Upper lobe of right lung (tissue), 1 donor: ENCODE measurements around the gene SPATA46. TPM values are rescaled to one million over a fixed set of nuclear protein-coding genes. Genes with fewer than 3 reads are reported as not detected.

ENCODE experiments used
- ATAC-seq: fragments of 200-7000 bp; cut with Tn5 transposase; one replicate; pipeline ENCODE4 v1.9.1; 2020; ENCODE audit warnings: mild to moderate bottlenecking, moderate library complexity
- DNase-seq: peaks from one replicate; pipeline ENCODE4 v3.0.0-alpha.2; 2020
- H3K27ac ChIP-seq: fragments of 200-600 bp; one replicate; pipeline ENCODE4 v1.8.0; 2022
- H3K27me3 ChIP-seq: fragments of 200-600 bp; one replicate; pipeline ENCODE4 v1.8.0; 2022; ENCODE audit warnings: mild to moderate bottlenecking
- H3K36me3 ChIP-seq: fragments of 200-600 bp; one replicate; pipeline ENCODE4 v1.8.0; 2022
- H3K4me1 ChIP-seq: fragments of 200-600 bp; one replicate; pipeline ENCODE4 v1.8.0; 2022
- H3K4me3 ChIP-seq: fragments of 200-600 bp; one replicate; pipeline ENCODE4 v1.8.0; 2022; ENCODE audit warnings: mild to moderate bottlenecking
- H3K9me3 ChIP-seq: fragments of 200-600 bp; one replicate; pipeline ENCODE4 v1.8.0; 2022
- intact Hi-C: fragments of 100-400 bp; cut with DNase I; formaldehyde crosslinking; loops from one replicate; pipeline ENCODE4 v1.11.0; 2022
- total RNA-seq: library from RNA; stranded (reverse); fragmentation: NEBNext Ultra II Directional; extraction: Animal tissue kit (Norgen Biotek cat#: 25700); gene quantifications from one replicate; pipeline ENCODE4 v1.2.1, GENCODE V29; 2021
- TF ChIP-seq, protein P1 (sequence below): fragments of 200-600 bp; IDR thresholded peaks from one replicate; pipeline ENCODE4 v1.8.0; 2022; ENCODE audit warnings: antibody characterized with exemption
- donor health status: DM: no; HTN: yes; CAD: no; lungs with severe emphysema.

The SPATA46 gene
- total RNA-seq, 1 donor from 2014 or later = not detected

DNA sequence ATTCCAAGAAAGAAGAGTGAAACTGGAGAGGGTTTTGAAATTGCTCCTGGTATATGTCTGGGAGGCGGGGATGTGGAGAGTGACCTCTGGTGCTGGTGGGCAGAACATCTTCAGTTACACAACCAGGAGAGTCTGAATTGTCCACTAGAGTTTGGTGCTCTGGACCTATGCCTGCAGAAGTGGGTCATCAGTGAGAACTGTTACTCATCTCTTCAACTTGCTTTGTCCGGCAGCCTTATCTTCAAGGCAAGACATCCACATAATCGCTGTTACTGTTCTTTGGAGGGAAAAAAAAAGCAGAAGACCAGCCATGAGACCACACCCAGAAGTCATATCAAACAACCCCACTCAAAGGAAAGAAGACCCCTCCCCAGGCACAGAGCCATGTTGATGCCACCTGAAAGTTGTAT is 20.4 kb upstream of the SPATA46 start:
- DNase-seq (no peak), ATAC-seq (no peak)
- TF ChIP-seq, protein P1, sequence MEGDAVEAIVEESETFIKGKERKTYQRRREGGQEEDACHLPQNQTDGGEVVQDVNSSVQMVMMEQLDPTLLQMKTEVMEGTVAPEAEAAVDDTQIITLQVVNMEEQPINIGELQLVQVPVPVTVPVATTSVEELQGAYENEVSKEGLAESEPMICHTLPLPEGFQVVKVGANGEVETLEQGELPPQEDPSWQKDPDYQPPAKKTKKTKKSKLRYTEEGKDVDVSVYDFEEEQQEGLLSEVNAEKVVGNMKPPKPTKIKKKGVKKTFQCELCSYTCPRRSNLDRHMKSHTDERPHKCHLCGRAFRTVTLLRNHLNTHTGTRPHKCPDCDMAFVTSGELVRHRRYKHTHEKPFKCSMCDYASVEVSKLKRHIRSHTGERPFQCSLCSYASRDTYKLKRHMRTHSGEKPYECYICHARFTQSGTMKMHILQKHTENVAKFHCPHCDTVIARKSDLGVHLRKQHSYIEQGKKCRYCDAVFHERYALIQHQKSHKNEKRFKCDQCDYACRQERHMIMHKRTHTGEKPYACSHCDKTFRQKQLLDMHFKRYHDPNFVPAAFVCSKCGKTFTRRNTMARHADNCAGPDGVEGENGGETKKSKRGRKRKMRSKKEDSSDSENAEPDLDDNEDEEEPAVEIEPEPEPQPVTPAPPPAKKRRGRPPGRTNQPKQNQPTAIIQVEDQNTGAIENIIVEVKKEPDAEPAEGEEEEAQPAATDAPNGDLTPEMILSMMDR = no peak
- H3K9me3 ChIP-seq = no peaks in the 10 kb centered on the region
- H3K4me3 ChIP-seq = no peak overlapping the region
- H3K36me3 ChIP-seq = no peaks in the 10 kb centered on the region
- intact Hi-C loops = no loop called here
- no peaks in the 10 kb centered on the region for H3K4me1 ChIP-seq
- no peak overlapping the region for H3K27ac ChIP-seq
- H3K27me3 ChIP-seq = no peaks in the 10 kb centered on the region

DNA sequence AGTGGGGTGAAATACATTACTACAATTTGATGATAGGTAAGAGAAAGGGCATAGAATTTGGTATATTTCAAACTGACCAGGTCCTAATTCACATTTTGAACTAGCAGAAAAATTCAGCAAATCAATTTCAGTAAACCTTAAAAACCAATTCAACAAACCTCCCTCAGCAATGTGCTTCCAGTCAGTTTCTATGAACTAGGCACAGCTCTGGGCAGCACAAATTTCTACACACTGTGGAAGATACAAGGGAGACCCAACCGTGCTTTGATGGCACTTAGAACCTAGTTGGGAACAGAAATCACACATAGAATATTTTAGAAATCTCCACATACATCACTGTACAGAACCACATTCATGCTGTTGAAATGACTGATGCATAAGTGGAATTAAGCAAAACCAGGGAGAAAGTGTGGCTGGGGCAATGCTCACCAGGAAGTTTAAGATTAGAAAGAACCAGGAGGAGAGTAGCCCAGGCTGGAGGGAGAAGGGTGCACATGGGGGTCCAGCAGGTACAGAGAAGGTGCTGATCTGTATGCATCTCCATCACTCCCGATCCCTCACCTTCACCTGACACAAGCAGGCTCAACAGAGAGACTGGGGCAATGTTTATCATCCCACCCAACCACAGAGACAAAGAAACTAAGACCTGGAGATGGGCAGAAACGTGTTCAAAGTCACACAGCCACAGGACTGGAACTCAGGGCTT is 19.7 kb upstream of the SPATA46 start:
- H3K4me1 ChIP-seq = no peaks in the 10 kb centered on the region
- no peak overlapping the region for H3K4me3 ChIP-seq
- ATAC-seq = no peak
- intact Hi-C loops = no loop called here
- no peaks in the 10 kb centered on the region for H3K36me3 ChIP-seq
- no peaks in the 10 kb centered on the region for H3K9me3 ChIP-seq
- H3K27ac ChIP-seq = no peak overlapping the region
- TF ChIP-seq, protein P1 = no peak
- no peaks in the 10 kb centered on the region for H3K27me3 ChIP-seq
- no peak for DNase-seq

DNA sequence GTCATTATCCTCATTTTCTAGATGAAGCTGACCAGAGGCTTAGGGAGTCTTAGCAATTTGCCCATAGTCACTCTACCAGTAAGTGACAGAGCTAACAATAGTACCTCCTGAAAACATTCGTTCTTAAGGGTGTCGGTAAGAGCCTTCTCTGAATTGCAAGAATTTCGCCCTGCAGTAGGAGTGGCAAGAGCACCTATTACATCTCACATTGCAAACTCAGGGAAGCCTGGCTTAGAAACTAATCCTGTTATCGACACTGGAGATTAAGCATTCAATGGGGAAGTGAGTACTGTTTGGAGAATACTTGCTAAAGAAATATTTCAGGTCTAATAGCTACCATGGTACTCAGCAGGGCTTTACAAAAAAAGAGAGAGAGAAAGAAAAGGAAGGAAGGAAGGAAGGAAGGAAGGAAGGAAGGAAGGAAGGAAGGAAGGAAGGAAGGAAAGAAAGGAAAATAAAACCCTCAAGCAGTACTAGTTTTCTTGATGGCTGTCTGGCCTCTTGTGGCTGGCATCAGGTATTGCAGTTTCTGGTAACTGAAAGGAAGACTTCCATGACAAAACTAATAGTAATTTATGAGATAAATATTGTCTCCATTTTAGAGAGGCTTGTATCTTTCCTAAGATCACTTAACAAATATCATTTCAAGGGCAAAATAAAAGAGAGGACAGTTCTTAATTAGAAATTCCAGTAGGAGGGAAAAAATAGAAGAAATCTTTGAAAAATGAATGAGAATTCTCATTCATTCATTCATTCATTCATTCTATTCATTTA is 15.3 kb upstream of the SPATA46 start:
- no peak overlapping the region for H3K4me3 ChIP-seq
- no peaks in the 10 kb centered on the region for H3K36me3 ChIP-seq
- no peaks in the 10 kb centered on the region for H3K27me3 ChIP-seq
- ATAC-seq = peak; percentile 91
- H3K9me3 ChIP-seq = no peaks in the 10 kb centered on the region
- DNase-seq = no peak
- no peaks in the 10 kb centered on the region for H3K4me1 ChIP-seq
- TF ChIP-seq, protein P1 = peak; percentile 76
- no peak overlapping the region for H3K27ac ChIP-seq
- intact Hi-C loops = no loop called here

DNA sequence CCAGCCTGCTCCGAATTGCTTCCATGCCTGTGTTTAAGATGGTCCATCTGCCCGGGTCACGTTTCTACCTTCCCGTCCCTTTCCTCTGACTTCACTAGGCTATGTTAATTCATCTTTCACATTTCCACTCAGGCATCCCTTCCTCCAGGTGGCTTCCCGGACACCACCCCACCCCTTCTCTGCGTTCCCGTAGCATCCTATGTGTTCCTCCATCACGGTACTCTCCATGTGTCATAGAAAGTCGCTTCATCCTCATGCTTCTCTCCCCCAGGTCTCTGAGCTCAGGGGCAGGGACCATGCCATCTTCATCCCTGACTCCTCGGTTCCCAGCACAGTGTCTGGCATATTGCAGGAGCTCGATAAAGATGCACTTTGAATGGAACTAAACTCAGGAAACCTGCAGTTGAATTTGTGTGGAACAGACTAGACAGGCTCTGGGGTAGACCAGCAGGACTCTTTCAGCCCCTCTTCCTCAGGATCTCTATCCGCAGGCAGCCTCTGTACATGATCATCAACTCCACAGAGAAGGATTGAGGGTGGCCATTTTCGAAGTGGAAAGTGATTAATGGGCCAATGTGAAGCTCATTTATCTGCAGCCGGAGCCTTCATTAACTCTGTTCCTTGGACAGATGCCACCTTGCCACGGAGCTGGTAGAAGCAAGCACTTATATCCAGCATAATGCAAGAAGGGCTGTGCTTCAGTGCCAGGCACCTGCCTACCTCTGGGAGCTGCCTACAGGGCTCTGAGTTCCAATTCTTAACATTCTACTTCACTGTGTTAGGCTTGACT is 13.9 kb upstream of the SPATA46 start:
- Histone ChIP-seq H3K36me3 (no peaks in the 10 kb centered on the region), H3K9me3 (no peaks in the 10 kb centered on the region), H3K4me1 (no peaks in the 10 kb centered on the region), H3K27me3 (no peaks in the 10 kb centered on the region), H3K27ac (no peak overlapping the region), H3K4me3 (no peak overlapping the region)
- intact Hi-C loops = no loop called here
- no peak for DNase-seq
- ATAC-seq = no peak
- TF ChIP-seq, protein P1 = no peak

DNA sequence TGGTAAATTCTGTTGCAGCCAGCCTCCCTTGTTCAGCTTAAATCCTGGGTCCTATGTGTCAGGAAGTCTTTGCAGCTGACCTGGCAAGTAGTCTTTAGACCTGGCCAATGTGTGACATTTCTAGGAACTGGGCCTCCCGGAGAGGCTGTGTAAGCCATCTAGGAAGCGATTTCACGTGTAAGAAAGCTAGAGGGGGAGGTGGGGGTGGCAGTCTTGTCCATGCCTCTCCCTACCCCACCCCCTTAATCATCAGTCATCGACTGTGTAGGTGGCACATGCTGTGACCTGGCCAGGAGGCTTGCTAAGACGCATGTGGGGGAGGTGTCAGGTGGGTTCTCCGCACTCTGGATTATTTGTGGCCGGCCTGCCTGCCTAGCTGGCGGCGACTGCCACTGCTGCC is 13.3 kb upstream of the SPATA46 start:
- DNase-seq (no peak), ATAC-seq (no peak)
- H3K27me3 ChIP-seq = no peaks in the 10 kb centered on the region
- TF ChIP-seq, protein P1 = no peak
- intact Hi-C loops = loop anchor here (10.0 kb wide), 1 partner anchor 335 kb away; no protein-coding TSS in a partner anchor
- H3K9me3 ChIP-seq = no peaks in the 10 kb centered on the region
- H3K4me3 ChIP-seq = no peak overlapping the region
- H3K27ac ChIP-seq = no peak overlapping the region
- H3K36me3 ChIP-seq = no peaks in the 10 kb centered on the region
- no peaks in the 10 kb centered on the region for H3K4me1 ChIP-seq
